WTC11 (cell line): ENCODE measurements around the gene SMIM10L2A.

ENCODE experiments used
- TEAD1 ChIP-seq: sonication (generic); formaldehyde crosslinking; IDR thresholded peaks from 2 replicates; pipeline ENCODE4 v1.8.0; 2022; ENCODE audit warnings: mild to moderate bottlenecking, missing genetic modification reagents
- ZNF263 ChIP-seq: sonication (generic); formaldehyde crosslinking; IDR thresholded peaks from 2 replicates; pipeline ENCODE4 v1.8.1; 2022; ENCODE audit warnings: low read depth, mild to moderate bottlenecking, moderate library complexity, missing genetic modification reagents
- ZNF317 ChIP-seq: sonication (generic); formaldehyde crosslinking; IDR thresholded peaks from 2 replicates; pipeline ENCODE4 v1.8.1; 2023; ENCODE audit warnings: low read depth, mild to moderate bottlenecking, moderate library complexity, missing genetic modification reagents, borderline replicate concordance
- TF ChIP-seq, protein P1 (sequence below): sonication (generic); formaldehyde crosslinking; IDR thresholded peaks from 2 replicates; pipeline ENCODE4 v1.8.1; 2022; ENCODE audit warnings: missing genetic modification reagents, borderline replicate concordance
- TF ChIP-seq, protein P2 (sequence below): sonication (generic); formaldehyde crosslinking; IDR thresholded peaks from 2 replicates; pipeline ENCODE4 v1.8.1; 2023; ENCODE audit warnings: mild to moderate bottlenecking, missing genetic modification reagents, borderline replicate concordance

DNA sequence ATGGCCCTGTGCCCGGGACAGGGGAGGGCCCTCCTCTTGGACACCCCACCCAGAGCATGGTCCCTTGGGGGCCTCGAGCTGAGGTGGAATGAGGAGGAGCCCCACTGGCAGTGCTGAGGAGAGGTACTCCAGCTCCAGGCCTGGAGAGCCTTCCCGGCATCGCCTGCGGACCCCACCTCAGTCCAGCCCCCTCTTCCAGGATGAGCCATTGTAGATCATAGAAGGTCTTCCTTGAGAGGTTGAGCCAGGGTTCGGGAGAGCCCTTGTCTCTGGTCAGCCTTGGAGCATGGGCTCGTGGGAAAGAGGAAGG is 16.9 kb downstream of the SMIM10L2A start:
- TF ChIP-seq ZNF317 (CRISPR knock-in tag), result no peak
- TF ChIP-seq, protein P1, sequence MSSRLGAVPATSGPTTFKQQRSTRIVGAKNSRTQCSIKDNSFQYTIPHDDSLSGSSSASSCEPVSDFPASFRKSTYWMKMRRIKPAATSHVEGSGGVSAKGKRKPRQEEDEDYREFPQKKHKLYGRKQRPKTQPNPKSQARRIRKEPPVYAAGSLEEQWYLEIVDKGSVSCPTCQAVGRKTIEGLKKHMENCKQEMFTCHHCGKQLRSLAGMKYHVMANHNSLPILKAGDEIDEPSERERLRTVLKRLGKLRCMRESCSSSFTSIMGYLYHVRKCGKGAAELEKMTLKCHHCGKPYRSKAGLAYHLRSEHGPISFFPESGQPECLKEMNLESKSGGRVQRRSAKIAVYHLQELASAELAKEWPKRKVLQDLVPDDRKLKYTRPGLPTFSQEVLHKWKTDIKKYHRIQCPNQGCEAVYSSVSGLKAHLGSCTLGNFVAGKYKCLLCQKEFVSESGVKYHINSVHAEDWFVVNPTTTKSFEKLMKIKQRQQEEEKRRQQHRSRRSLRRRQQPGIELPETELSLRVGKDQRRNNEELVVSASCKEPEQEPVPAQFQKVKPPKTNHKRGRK, result no peak
- no peak for TF ChIP-seq ZNF263 (CRISPR knock-in tag)
- TF ChIP-seq, protein P2, sequence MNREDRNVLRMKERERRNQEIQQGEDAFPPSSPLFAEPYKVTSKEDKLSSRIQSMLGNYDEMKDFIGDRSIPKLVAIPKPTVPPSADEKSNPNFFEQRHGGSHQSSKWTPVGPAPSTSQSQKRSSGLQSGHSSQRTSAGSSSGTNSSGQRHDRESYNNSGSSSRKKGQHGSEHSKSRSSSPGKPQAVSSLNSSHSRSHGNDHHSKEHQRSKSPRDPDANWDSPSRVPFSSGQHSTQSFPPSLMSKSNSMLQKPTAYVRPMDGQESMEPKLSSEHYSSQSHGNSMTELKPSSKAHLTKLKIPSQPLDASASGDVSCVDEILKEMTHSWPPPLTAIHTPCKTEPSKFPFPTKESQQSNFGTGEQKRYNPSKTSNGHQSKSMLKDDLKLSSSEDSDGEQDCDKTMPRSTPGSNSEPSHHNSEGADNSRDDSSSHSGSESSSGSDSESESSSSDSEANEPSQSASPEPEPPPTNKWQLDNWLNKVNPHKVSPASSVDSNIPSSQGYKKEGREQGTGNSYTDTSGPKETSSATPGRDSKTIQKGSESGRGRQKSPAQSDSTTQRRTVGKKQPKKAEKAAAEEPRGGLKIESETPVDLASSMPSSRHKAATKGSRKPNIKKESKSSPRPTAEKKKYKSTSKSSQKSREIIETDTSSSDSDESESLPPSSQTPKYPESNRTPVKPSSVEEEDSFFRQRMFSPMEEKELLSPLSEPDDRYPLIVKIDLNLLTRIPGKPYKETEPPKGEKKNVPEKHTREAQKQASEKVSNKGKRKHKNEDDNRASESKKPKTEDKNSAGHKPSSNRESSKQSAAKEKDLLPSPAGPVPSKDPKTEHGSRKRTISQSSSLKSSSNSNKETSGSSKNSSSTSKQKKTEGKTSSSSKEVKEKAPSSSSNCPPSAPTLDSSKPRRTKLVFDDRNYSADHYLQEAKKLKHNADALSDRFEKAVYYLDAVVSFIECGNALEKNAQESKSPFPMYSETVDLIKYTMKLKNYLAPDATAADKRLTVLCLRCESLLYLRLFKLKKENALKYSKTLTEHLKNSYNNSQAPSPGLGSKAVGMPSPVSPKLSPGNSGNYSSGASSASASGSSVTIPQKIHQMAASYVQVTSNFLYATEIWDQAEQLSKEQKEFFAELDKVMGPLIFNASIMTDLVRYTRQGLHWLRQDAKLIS (CRISPR knock-in tag), result no peak
- no peak for TF ChIP-seq TEAD1 (CRISPR knock-in tag)
